Measurements from ENCODE around the gene OR4F17. TPM values are rescaled to one million over a fixed set of nuclear protein-coding genes. Genes with fewer than 3 reads are reported as not detected.
"Not testable (repeated sequence)": the region's sequence is repeated elsewhere in the genome, so short reads cannot be mapped to it uniquely, and the experiment has no call there.

The OR4F17 gene
- total RNA-seq, 1 experiment from 2014 or later = not detected

GRCh38 chr19:94794-95193 lies 12.1 kb upstream of the OR4F17 start:
- not testable (repeated sequence) for H2BK20ac ChIP-seq (ENCODE audit: low read depth, low read length, poor library complexity, severe bottlenecking); H2AFZ ChIP-seq (ENCODE audit: low read length); H3K79me1 ChIP-seq (ENCODE audit: insufficient read depth, low read depth, low read length, poor library complexity, severe bottlenecking); H3K27me3 Mint-ChIP-seq (ENCODE audit: low read depth); H3K36me3 Mint-ChIP-seq (ENCODE audit: insufficient read depth in 1 of 3, low read depth in 3 of 3); H4K5ac ChIP-seq (ENCODE audit: insufficient read length, low read depth, low read length); H2BK120ac ChIP-seq (ENCODE audit: low read depth, low read length, poor library complexity, severe bottlenecking); H3K27me3 ChIP-seq (ENCODE audit: insufficient read depth, low read length); H3K79me2 ChIP-seq (ENCODE audit: insufficient read depth, low read length); H3K4me1 ChIP-seq (ENCODE audit: insufficient read depth, low read length); H3K14ac ChIP-seq (ENCODE audit: insufficient read depth, low read length); H3K4me1 Mint-ChIP-seq; H3K23me2 ChIP-seq (ENCODE audit: insufficient read length, low read depth, low read length, poor library complexity, severe bottlenecking); H2BK15ac ChIP-seq (ENCODE audit: low read depth, low read length); H3K9me3 Mint-ChIP-seq; H2BK12ac ChIP-seq (ENCODE audit: insufficient read length, low read depth, low read length); H4K20me1 ChIP-seq (ENCODE audit: control insufficient read depth, insufficient read depth, insufficient read length); H4K91ac ChIP-seq (ENCODE audit: insufficient read length, low read depth, low read length); H3T11ph ChIP-seq (ENCODE audit: low read length); DNase-seq; H3K18ac ChIP-seq (ENCODE audit: insufficient read length, low read depth, low read length); H3K4ac ChIP-seq (ENCODE audit: low read depth, low read length); H4K8ac ChIP-seq (replicated peaks; ENCODE audit: insufficient read length, low read depth, low read length); H2AK5ac ChIP-seq (ENCODE audit: insufficient read length, low read length); H2BK5ac ChIP-seq (ENCODE audit: insufficient read length, low read length); H3K4me2 ChIP-seq (ENCODE audit: insufficient read depth, insufficient read length, low read length); H3K27ac Mint-ChIP-seq; H3K4me3 Mint-ChIP-seq; H3K56ac ChIP-seq (ENCODE audit: insufficient read length, low read depth, low read length); H3K23ac ChIP-seq (ENCODE audit: insufficient read length, low read depth, low read length); H3K27ac ChIP-seq (ENCODE audit: insufficient read length, low read depth, low read length); H3K9me3 ChIP-seq (ENCODE audit: control insufficient read depth, low read depth, low read length); H3K9ac ChIP-seq (ENCODE audit: extremely low read depth, insufficient read length, low read length)
- no CpG with 5 or more reads among the region's 1 CpG for WGBS (ENCODE audit: extremely low coverage, insufficient read length, low lambda C conversion rate)

- not testable (repeated sequence) for H2BK120ac ChIP-seq (ENCODE audit: low read depth, low read length, poor library complexity, severe bottlenecking); H3K4me2 ChIP-seq (ENCODE audit: insufficient read depth, insufficient read length, low read length); H4K8ac ChIP-seq (replicated peaks; ENCODE audit: insufficient read length, low read depth, low read length); H3K9ac ChIP-seq (ENCODE audit: extremely low read depth, insufficient read length, low read length); H2BK20ac ChIP-seq (ENCODE audit: low read depth, low read length, poor library complexity, severe bottlenecking); H3K27ac ChIP-seq (ENCODE audit: insufficient read length, low read depth, low read length); H2AFZ ChIP-seq (ENCODE audit: low read length); H3K9me3 Mint-ChIP-seq; H2BK5ac ChIP-seq (ENCODE audit: insufficient read length, low read length); H3K9me3 ChIP-seq (ENCODE audit: control insufficient read depth, low read depth, low read length); H3K79me2 ChIP-seq (ENCODE audit: insufficient read depth, low read length); DNase-seq; H3K4me1 ChIP-seq (ENCODE audit: insufficient read depth, low read length); H3K4me3 Mint-ChIP-seq; H2BK12ac ChIP-seq (ENCODE audit: insufficient read length, low read depth, low read length); H4K20me1 ChIP-seq (ENCODE audit: control insufficient read depth, insufficient read depth, insufficient read length); H3K23me2 ChIP-seq (ENCODE audit: insufficient read length, low read depth, low read length, poor library complexity, severe bottlenecking); H3K27me3 Mint-ChIP-seq (ENCODE audit: low read depth); H3T11ph ChIP-seq (ENCODE audit: low read length); H3K27me3 ChIP-seq (ENCODE audit: insufficient read depth, low read length); H4K5ac ChIP-seq (ENCODE audit: insufficient read length, low read depth, low read length); H3K36me3 Mint-ChIP-seq (ENCODE audit: insufficient read depth in 1 of 3, low read depth in 3 of 3); H3K18ac ChIP-seq (ENCODE audit: insufficient read length, low read depth, low read length); H3K23ac ChIP-seq (ENCODE audit: insufficient read length, low read depth, low read length); H3K4ac ChIP-seq (ENCODE audit: low read depth, low read length); H3K27ac Mint-ChIP-seq; H2BK15ac ChIP-seq (ENCODE audit: low read depth, low read length); H3K4me1 Mint-ChIP-seq; H2AK5ac ChIP-seq (ENCODE audit: insufficient read length, low read length); H3K14ac ChIP-seq (ENCODE audit: insufficient read depth, low read length); H3K79me1 ChIP-seq (ENCODE audit: insufficient read depth, low read depth, low read length, poor library complexity, severe bottlenecking); H4K91ac ChIP-seq (ENCODE audit: insufficient read length, low read depth, low read length); H3K56ac ChIP-seq (ENCODE audit: insufficient read length, low read depth, low read length)
- WGBS (ENCODE audit: extremely low coverage, insufficient read length, low lambda C conversion rate) = no CpG with 5 or more reads among the region's 3 CpGs
Measured at GRCh38 chr19:97647-98046, 9.3 kb upstream of the OR4F17 start.

All from H9 (cell line).